ENCODE results near the gene RPGRIP1L. TPM values are rescaled to one million over a fixed set of nuclear protein-coding genes. Genes with fewer than 3 reads are reported as not detected.

The RPGRIP1L gene
- total RNA-seq, 1 donor from 2014 or later = 12.0 TPM

GRCh38 chr16:53678756-53679343 lies 24.8 kb downstream of the RPGRIP1L start:
- no peaks in the 10 kb centered on the region for H3K27me3 Mint-ChIP-seq (ENCODE audit: unreplicated experiment)
- peaks cover 3% of the 10 kb centered on the region for H3K4me1 Mint-ChIP-seq (ENCODE audit: unreplicated experiment)
- DNase-seq (ENCODE audit: extremely low spot score, unreplicated experiment) = no peak
- TF ChIP-seq, protein P1, sequence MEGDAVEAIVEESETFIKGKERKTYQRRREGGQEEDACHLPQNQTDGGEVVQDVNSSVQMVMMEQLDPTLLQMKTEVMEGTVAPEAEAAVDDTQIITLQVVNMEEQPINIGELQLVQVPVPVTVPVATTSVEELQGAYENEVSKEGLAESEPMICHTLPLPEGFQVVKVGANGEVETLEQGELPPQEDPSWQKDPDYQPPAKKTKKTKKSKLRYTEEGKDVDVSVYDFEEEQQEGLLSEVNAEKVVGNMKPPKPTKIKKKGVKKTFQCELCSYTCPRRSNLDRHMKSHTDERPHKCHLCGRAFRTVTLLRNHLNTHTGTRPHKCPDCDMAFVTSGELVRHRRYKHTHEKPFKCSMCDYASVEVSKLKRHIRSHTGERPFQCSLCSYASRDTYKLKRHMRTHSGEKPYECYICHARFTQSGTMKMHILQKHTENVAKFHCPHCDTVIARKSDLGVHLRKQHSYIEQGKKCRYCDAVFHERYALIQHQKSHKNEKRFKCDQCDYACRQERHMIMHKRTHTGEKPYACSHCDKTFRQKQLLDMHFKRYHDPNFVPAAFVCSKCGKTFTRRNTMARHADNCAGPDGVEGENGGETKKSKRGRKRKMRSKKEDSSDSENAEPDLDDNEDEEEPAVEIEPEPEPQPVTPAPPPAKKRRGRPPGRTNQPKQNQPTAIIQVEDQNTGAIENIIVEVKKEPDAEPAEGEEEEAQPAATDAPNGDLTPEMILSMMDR (IDR thresholded peaks at IDR 0.05) = no peak
- H3K4me3 Mint-ChIP-seq (ENCODE audit: unreplicated experiment) = no peak overlapping the region
- H3K36me3 Mint-ChIP-seq (ENCODE audit: unreplicated experiment) = peaks cover 23% of the 10 kb centered on the region
- no peaks in the 10 kb centered on the region for H3K9me3 Mint-ChIP-seq (ENCODE audit: unreplicated experiment)
- H3K27ac Mint-ChIP-seq (ENCODE audit: unreplicated experiment) = no peak overlapping the region

GRCh38 chr16:53678155-53678554 lies 25.5 kb downstream of the RPGRIP1L start:
- Mint-ChIP-seq H3K27ac (ENCODE audit: unreplicated experiment) (no peak overlapping the region), H3K36me3 (ENCODE audit: unreplicated experiment) (peaks cover 21% of the 10 kb centered on the region), H3K4me1 (ENCODE audit: unreplicated experiment) (peaks cover 3% of the 10 kb centered on the region), H3K4me3 (ENCODE audit: unreplicated experiment) (no peak overlapping the region), H3K27me3 (ENCODE audit: unreplicated experiment) (no peaks in the 10 kb centered on the region), H3K9me3 (ENCODE audit: unreplicated experiment) (no peaks in the 10 kb centered on the region)
- TF ChIP-seq, protein P1 (IDR thresholded peaks at IDR 0.05) = no peak
- DNase-seq (ENCODE audit: extremely low spot score, unreplicated experiment) = no peak

DNA sequence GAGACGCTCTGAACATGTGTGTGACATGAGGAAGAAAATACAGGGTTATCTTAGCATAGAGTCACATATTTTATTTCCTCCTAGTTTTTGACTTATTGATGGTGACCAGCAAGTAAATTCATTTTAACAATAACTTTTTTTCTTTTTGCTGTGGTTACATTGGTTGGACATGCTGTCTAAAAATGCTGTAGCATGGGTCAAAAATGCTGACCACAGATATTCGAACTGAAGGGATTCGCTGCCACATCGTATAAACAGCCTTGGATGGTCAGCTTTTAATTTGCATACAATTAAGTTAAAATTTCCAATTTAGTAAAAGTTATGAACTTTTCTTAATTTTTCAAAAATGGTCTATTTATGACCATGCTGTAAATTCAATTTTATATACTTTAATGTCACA lies 30.5 kb downstream of the RPGRIP1L start:
- DNase-seq (ENCODE audit: extremely low spot score, unreplicated experiment) = no peak
- Mint-ChIP-seq H3K4me1 (ENCODE audit: unreplicated experiment) (peaks cover 3% of the 10 kb centered on the region), H3K36me3 (ENCODE audit: unreplicated experiment) (peaks cover 7% of the 10 kb centered on the region), H3K27ac (ENCODE audit: unreplicated experiment) (no peak overlapping the region), H3K4me3 (ENCODE audit: unreplicated experiment) (no peak overlapping the region), H3K9me3 (ENCODE audit: unreplicated experiment) (no peaks in the 10 kb centered on the region), H3K27me3 (ENCODE audit: unreplicated experiment) (no peaks in the 10 kb centered on the region)
- TF ChIP-seq, protein P1 (IDR thresholded peaks at IDR 0.05) = no peak

DNA sequence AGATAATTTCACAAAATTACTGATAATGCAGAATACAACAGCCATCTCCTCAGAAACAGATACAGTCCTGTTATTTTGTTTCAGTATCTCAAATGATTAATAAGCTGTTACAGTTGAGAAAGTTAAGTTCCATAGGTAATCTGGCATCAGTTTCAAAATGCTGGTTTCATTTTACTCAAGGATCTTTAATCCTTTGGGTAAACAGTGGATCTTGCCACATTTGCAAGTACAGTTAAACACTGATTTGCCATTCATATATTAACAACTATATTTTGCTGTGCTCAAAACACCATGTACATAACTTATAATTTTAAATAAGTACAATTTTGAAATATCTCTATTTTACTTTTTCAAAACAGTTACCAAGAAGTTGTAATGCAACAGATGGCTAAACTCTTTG lies 31.2 kb downstream of the RPGRIP1L start:
- Mint-ChIP-seq H3K9me3 (ENCODE audit: unreplicated experiment) (no peaks in the 10 kb centered on the region), H3K27me3 (ENCODE audit: unreplicated experiment) (no peaks in the 10 kb centered on the region), H3K36me3 (ENCODE audit: unreplicated experiment) (peaks cover 7% of the 10 kb centered on the region), H3K27ac (ENCODE audit: unreplicated experiment) (no peak overlapping the region), H3K4me3 (ENCODE audit: unreplicated experiment) (no peak overlapping the region), H3K4me1 (ENCODE audit: unreplicated experiment) (peaks cover 3% of the 10 kb centered on the region)
- DNase-seq (ENCODE audit: extremely low spot score, unreplicated experiment) = no peak
- TF ChIP-seq, protein P1 (IDR thresholded peaks at IDR 0.05) = no peak

- H3K4me1 Mint-ChIP-seq (ENCODE audit: unreplicated experiment) = no peaks in the 10 kb centered on the region
- TF ChIP-seq, protein P1 (IDR thresholded peaks at IDR 0.05) = no peak
- no peaks in the 10 kb centered on the region for H3K27me3 Mint-ChIP-seq (ENCODE audit: unreplicated experiment)
- no peaks in the 10 kb centered on the region for H3K9me3 Mint-ChIP-seq (ENCODE audit: unreplicated experiment)
- no peak overlapping the region for H3K4me3 Mint-ChIP-seq (ENCODE audit: unreplicated experiment)
- peaks cover 4% of the 10 kb centered on the region for H3K36me3 Mint-ChIP-seq (ENCODE audit: unreplicated experiment)
- no peak overlapping the region for H3K27ac Mint-ChIP-seq (ENCODE audit: unreplicated experiment)
- no peak for DNase-seq (ENCODE audit: extremely low spot score, unreplicated experiment)
Observed at GRCh38 chr16:53668869-53669268, 34.8 kb downstream of the RPGRIP1L start.
